ENCODE measurements around the gene NRXN3. TPM values are rescaled to one million over a fixed set of nuclear protein-coding genes. Genes with fewer than 3 reads are reported as not detected.

Gene NRXN3
- total and polyA plus RNA-seq, 4 donors, result 0.07 to 1.2 (median 0.23) TPM

GRCh38 chr14:79144896-79145295 is 974.7 kb downstream of the NRXN3 start (continued):
- TF ChIP-seq, protein P1, sequence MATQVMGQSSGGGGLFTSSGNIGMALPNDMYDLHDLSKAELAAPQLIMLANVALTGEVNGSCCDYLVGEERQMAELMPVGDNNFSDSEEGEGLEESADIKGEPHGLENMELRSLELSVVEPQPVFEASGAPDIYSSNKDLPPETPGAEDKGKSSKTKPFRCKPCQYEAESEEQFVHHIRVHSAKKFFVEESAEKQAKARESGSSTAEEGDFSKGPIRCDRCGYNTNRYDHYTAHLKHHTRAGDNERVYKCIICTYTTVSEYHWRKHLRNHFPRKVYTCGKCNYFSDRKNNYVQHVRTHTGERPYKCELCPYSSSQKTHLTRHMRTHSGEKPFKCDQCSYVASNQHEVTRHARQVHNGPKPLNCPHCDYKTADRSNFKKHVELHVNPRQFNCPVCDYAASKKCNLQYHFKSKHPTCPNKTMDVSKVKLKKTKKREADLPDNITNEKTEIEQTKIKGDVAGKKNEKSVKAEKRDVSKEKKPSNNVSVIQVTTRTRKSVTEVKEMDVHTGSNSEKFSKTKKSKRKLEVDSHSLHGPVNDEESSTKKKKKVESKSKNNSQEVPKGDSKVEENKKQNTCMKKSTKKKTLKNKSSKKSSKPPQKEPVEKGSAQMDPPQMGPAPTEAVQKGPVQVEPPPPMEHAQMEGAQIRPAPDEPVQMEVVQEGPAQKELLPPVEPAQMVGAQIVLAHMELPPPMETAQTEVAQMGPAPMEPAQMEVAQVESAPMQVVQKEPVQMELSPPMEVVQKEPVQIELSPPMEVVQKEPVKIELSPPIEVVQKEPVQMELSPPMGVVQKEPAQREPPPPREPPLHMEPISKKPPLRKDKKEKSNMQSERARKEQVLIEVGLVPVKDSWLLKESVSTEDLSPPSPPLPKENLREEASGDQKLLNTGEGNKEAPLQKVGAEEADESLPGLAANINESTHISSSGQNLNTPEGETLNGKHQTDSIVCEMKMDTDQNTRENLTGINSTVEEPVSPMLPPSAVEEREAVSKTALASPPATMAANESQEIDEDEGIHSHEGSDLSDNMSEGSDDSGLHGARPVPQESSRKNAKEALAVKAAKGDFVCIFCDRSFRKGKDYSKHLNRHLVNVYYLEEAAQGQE (IDR thresholded peaks at IDR 0.05), result no peak
- no peak for TF ChIP-seq HNF4A (conservative IDR thresholded peaks at IDR 0.05)
- no peak for TF ChIP-seq HNF4G (IDR thresholded peaks at IDR 0.05)
- no peak for TF ChIP-seq CTCF (IDR thresholded peaks at IDR 0.05; ENCODE audit: low read depth, low read length, missing input control)
- TF ChIP-seq JUND (IDR thresholded peaks at IDR 0.05), result no peak
- no peak for TF ChIP-seq FOXA2 (IDR thresholded peaks at IDR 0.05)

DNA sequence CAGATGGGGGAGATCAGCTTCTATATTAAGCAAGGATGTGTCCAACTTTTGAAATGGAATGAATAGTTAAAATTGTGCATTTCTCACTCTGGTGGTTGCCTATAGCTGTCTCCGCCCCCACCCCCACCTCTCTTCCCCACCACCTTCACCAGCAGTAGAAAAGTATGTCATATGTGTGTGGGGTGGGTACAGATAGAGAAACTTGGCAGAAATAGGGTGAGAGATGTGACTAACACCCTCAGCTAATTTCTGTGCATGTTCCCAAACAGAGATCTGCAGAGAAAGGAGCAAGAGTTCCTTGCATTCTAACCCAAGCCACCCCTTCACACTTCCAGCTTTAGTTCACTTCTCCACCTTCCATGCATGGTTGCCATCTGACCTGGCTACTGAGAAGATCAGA is 980.1 kb downstream of the NRXN3 start:
- no peak overlapping the region for H3K27ac ChIP-seq (ENCODE audit: low read depth in 1 of 2, low read length in 2 of 2)
- H3K9ac ChIP-seq (ENCODE audit: low read depth in 1 of 2, low read length in 2 of 2), result no peak overlapping the region
- H3K4me3 ChIP-seq (ENCODE audit: low read depth in 1 of 3, low read length in 3 of 3), result no peak overlapping the region
- no peaks in the 10 kb centered on the region for H3K36me3 ChIP-seq (ENCODE audit: control insufficient read depth in 4 of 4, insufficient read depth in 3 of 4, low read depth in 1 of 4, low read length in 3 of 4)
- TF ChIP-seq ATF3 (IDR thresholded peaks at IDR 0.05) (no peak), NR2F2 (IDR thresholded peaks at IDR 0.05) (no peak), FOXA2 (IDR thresholded peaks at IDR 0.05) (no peak), TAF1 (conservative IDR thresholded peaks at IDR 0.05) (no peak), RXRA (IDR thresholded peaks at IDR 0.05) (no peak), GABPA (IDR thresholded peaks at IDR 0.05 in 1 of 2, conservative IDR thresholded peaks at IDR 0.05 in 1 of 2) (no peak), JUND (IDR thresholded peaks at IDR 0.05) (no peak)
- TF ChIP-seq, protein P1 (IDR thresholded peaks at IDR 0.05), result no peak
- WGBS, result 69% methylated on average over 1 of the region's 1 CpG
- H3K4me1 ChIP-seq (ENCODE audit: control insufficient read depth in 4 of 4, insufficient read depth in 4 of 4, low read length in 3 of 4), result no peaks in the 10 kb centered on the region
- DNase-seq (ENCODE audit: low spot score), result no peak
- H3K9me3 ChIP-seq (ENCODE audit: control insufficient read depth in 4 of 4, low read length in 3 of 4), result no peaks in the 10 kb centered on the region
- no peaks in the 10 kb centered on the region for H3K27me3 ChIP-seq (ENCODE audit: control insufficient read depth in 4 of 4, insufficient read depth in 4 of 4, low read length in 3 of 4)

GRCh38 chr14:79157369-79157768 is 987.2 kb downstream of the NRXN3 start:
- no peak overlapping the region for H3K9ac ChIP-seq (ENCODE audit: low read depth in 1 of 2, low read length in 2 of 2)
- H3K9me3 ChIP-seq (ENCODE audit: control insufficient read depth in 4 of 4, low read length in 3 of 4), result no peaks in the 10 kb centered on the region
- H3K27me3 ChIP-seq (ENCODE audit: control insufficient read depth in 4 of 4, insufficient read depth in 4 of 4, low read length in 3 of 4), result no peaks in the 10 kb centered on the region
- TF ChIP-seq, protein P2, sequence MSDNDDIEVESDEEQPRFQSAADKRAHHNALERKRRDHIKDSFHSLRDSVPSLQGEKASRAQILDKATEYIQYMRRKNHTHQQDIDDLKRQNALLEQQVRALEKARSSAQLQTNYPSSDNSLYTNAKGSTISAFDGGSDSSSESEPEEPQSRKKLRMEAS (IDR thresholded peaks at IDR 0.05), result no peak
- no peak for DNase-seq (ENCODE audit: low spot score)
- H3K27ac ChIP-seq (ENCODE audit: low read depth in 1 of 2, low read length in 2 of 2), result no peak overlapping the region
- no peaks in the 10 kb centered on the region for H3K4me1 ChIP-seq (ENCODE audit: control insufficient read depth in 4 of 4, insufficient read depth in 4 of 4, low read length in 3 of 4)
- H3K36me3 ChIP-seq (ENCODE audit: control insufficient read depth in 4 of 4, insufficient read depth in 3 of 4, low read depth in 1 of 4, low read length in 3 of 4), result no peaks in the 10 kb centered on the region
- H3K4me3 ChIP-seq (ENCODE audit: low read depth in 1 of 3, low read length in 3 of 3), result no peak overlapping the region
